VCaP (cell line): ENCODE results near the gene BTBD9.

ENCODE experiments used
- H3K27ac ChIP-seq: fragments of 450-650 bp; 2 replicates; pipeline ENCODE4 v1.5.1; 2017
- TF ChIP-seq, protein P1 (sequence below): fragments of 450-650 bp; conservative IDR thresholded peaks from 2 replicates; pipeline ENCODE4 v1.5.1; 2017; ENCODE audit warnings: mild to moderate bottlenecking, moderate library complexity

BTBD9 gene

DNA sequence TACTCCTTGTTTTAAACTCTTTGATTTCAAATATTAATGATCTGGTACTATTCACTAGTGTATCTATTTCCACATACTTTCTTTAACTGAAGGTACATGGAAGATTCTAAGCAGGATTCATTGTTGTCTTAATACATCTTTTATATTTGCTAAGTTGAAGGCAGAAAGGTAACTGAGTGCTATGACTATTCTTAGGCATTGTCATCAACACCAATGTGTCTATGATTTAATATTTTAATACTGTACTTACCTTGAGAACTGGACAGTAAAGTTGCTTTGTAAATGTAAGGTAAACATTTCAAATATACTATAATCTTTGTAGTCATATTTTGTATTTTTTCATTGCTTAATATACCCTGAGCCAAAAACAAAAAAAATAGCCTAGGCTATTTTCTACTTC, 8.9 kb upstream of the BTBD9 start:
- TF ChIP-seq, protein P1, sequence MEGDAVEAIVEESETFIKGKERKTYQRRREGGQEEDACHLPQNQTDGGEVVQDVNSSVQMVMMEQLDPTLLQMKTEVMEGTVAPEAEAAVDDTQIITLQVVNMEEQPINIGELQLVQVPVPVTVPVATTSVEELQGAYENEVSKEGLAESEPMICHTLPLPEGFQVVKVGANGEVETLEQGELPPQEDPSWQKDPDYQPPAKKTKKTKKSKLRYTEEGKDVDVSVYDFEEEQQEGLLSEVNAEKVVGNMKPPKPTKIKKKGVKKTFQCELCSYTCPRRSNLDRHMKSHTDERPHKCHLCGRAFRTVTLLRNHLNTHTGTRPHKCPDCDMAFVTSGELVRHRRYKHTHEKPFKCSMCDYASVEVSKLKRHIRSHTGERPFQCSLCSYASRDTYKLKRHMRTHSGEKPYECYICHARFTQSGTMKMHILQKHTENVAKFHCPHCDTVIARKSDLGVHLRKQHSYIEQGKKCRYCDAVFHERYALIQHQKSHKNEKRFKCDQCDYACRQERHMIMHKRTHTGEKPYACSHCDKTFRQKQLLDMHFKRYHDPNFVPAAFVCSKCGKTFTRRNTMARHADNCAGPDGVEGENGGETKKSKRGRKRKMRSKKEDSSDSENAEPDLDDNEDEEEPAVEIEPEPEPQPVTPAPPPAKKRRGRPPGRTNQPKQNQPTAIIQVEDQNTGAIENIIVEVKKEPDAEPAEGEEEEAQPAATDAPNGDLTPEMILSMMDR, result no peak
- H3K27ac ChIP-seq, result no peak overlapping the region

DNA sequence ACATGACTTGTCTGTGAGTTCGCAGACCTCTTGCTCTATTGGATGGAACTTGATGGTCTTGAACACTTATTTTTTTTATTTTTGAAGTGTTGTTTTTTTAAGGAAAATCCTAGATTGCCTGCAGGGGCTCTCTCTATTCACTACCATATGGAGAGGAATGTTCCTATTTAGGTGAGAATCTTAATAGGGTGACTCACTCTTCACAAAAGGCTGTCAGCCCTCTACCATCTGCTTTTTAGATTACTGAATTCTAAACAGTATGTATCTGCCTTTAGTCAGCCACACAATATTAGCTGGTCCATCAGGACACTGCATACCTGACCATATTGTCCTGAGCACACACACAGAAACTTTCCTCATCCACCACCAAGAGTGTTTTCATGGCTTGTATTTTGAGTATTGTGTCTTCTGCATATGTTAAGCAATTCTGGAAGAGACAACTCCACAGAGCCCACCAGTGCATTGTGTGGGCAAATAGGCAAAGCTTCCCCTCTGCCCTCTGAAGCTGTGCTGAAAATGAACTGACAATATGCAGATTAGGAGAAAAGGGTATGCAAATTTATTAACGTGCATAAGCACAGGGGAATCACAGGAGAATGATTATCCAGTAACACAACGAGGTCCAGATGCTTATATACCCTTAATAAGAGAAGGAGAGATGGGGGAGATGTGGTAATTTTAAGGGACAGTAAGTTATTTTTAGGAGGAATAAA, 6.6 kb upstream of the BTBD9 start:
- no peak overlapping the region for H3K27ac ChIP-seq
- TF ChIP-seq, protein P1, result no peak

DNA sequence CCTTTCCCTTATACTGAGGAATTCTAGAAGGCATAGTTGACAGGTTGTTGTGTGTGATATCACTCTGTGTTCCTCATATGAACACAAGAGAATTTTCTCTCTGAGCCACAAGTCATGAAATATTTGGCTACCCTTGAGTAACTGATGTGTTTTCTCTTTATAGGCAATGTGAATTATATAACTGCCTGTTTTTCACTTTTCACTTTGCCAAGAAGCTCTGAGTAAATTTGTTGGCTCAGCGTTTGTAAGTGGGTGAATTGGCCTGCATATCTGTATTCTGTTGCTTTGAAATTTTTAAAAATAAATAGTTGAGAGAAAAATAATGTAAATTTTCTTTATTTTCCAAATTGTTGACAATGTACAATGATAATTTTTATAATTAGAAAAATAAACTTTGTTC, 5.2 kb upstream of the BTBD9 start:
- TF ChIP-seq, protein P1, result no peak
- H3K27ac ChIP-seq, result no peak overlapping the region

DNA sequence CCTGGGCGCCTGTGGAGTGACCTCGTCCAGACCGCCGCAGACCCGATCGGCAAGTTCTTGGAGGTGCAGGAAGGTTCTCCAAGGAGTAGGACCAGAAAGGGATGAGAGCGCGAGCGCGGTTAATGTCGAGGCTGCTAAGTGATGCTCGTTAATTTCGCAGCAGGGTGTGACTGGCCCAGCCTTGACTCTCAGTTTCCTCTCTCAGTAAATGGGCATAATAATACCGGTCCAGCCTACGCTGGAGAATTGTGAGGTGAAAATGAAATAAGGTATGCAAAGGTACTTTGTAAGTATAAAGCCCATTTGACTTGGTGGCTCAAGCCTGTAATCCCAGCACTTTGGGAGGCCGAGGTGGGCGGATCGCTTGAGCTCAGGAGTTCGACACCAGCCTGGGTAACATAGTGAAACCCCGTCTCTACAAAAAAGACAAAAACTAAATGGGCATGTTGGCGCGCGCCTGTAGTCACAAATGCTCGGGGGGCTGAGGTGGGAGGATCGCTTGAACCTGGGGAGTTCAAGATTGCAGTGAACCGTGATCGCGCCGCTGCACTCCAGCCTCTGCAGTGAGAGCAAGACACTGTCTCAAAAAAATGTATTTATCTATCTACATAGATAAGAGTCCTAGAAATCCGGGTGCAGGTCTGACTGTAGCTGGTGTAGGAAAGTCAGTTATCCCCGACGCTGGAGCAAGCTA, 634 bp upstream of the BTBD9 start:
- TF ChIP-seq, protein P1, result no peak
- peak overlapping the region; percentile 91 for H3K27ac ChIP-seq

DNA sequence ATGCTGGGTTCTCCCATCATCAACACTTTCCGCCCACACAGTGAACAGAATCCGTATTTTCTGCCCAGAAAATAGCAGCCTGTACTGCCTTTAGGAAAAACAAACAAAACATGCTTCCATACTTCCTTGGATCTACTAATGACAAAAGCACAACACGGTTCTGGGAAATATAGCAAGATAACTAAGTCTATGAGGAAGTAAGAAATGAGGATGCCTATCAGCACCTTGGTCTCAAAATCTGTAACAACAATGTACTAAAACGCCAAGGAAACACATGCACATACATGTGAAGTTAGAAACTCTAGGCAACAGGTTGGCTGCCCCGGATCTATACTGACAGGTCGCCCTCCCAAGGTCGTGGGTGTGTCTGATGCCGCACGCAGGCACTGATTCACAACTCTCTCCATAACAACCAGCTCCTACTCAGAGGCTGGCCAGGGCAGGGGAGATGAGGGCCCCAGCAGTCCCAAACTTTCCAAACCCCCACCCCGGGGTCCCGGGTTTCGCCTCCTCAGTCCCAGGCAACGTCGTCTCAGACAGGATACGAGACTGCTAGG, 710 bp downstream of the BTBD9 start:
- H3K27ac ChIP-seq, result peak overlapping the region; percentile 91

DNA sequence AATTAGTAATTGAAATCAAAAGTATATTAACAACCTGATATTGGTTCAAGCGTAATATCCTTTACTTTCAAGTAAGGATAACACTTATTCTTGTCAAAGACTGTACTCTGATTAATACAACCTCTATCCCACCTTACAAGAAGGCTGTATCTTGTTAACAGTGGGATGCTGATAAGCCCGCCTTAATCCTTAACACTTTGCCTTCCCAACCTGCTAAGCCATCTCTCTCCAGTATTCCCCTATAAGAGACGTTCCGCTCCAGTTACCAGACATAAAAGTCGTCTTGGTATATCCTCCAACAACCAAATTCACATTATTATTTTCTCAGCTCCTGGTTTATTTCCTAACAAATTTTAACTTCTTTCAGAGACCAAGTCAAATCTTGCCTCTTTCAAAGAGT, 2.0 kb downstream of the BTBD9 start:
- no peak overlapping the region for H3K27ac ChIP-seq
- TF ChIP-seq, protein P1, result no peak

More for the DNA sequence above, 710 bp downstream of the BTBD9 start:
- TF ChIP-seq, protein P1, result no peak

DNA sequence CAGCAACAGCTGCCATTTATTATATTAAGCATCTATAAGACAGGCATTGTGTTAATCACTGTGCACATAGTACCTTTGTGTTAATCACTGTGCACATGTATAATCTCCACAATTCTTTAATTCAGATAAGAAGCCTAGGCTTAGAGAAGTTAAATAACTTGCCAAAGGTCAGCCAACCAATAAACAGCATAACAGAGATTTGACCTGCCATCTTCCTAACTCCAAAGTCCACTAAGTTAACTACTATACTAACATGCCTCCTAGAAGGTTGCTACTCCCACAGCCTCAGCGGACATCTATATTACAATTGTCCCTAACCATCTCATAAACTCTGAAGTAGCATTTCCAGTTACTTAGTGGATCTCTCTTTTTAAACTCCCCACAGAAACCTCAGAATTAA, 3.7 kb downstream of the BTBD9 start:
- no peak overlapping the region for H3K27ac ChIP-seq
- TF ChIP-seq, protein P1, result no peak
